Mesothelial cell of epicardium (in vitro differentiated cells): ENCODE data around the gene LRRK1. TPM values are rescaled to one million over a fixed set of nuclear protein-coding genes. Genes with fewer than 3 reads are reported as not detected.

Experiments used
- DNase-seq, 2 experiments: peaks; one replicate each; pipeline ENCODE4 v3.0.0; 2021; ENCODE audit warnings: low spot score in 2 of 2; ENCODE audit not compliant: unreplicated experiment in 2 of 2
- H3K27ac Mint-ChIP-seq: 2 replicates; pipeline ENCODE4 v1.8.0; 2021; ENCODE audit warnings: mixed read lengths
- H3K27me3 Mint-ChIP-seq: 2 replicates; pipeline ENCODE4 v1.8.0; 2021; ENCODE audit warnings: low read depth, mixed read lengths
- H3K36me3 Mint-ChIP-seq: 2 replicates; pipeline ENCODE4 v1.8.0; 2021; ENCODE audit warnings: mixed read lengths
- H3K4me1 Mint-ChIP-seq: 2 replicates; pipeline ENCODE4 v1.8.0; 2021; ENCODE audit warnings: mixed read lengths
- H3K4me3 Mint-ChIP-seq: 2 replicates; pipeline ENCODE4 v1.8.0; 2021; ENCODE audit warnings: mild to moderate bottlenecking, moderate library complexity, mixed read lengths
- H3K9me3 Mint-ChIP-seq: 2 replicates; pipeline ENCODE4 v1.8.0; 2021; ENCODE audit warnings: mixed read lengths
- CTCF ChIP-seq: fragments of 200-600 bp; sonication (generic); IDR thresholded peaks from one replicate; pipeline ENCODE4 v1.5.0; 2021; ENCODE audit warnings: antibody characterized with exemption; ENCODE audit not compliant: unreplicated experiment
- total RNA-seq: library from RNA; stranded (reverse); gene quantifications from 3 replicates; pipeline ENCODE4 v1.2.1, GENCODE V29; 2021

The LRRK1 gene
- total RNA-seq, 1 donor from 2014 or later, result 2.3 TPM

- Mint-ChIP-seq H3K27me3 (peaks cover 8% of the 10 kb centered on the region), H3K9me3 (peaks cover 16% of the 10 kb centered on the region), H3K4me1 (peaks cover 30% of the 10 kb centered on the region), H3K36me3 (no peaks in the 10 kb centered on the region), H3K4me3 (peak overlapping the region; percentile 86), H3K27ac (peak overlapping the region; percentile 82)
- peak; percentile 72 to 95 for DNase-seq
- peak; percentile 98 for TF ChIP-seq CTCF
Measured at GRCh38 chr15:101008158-101009139, 89.3 kb downstream of the LRRK1 start.

- no peak for DNase-seq
- H3K4me3 Mint-ChIP-seq, result peak overlapping the region; percentile 86
- no peak overlapping the region for H3K27ac Mint-ChIP-seq
- H3K4me1 Mint-ChIP-seq, result peaks cover 36% of the 10 kb centered on the region
- peaks cover 13% of the 10 kb centered on the region for H3K9me3 Mint-ChIP-seq
- H3K36me3 Mint-ChIP-seq, result no peaks in the 10 kb centered on the region
- peaks cover 8% of the 10 kb centered on the region for H3K27me3 Mint-ChIP-seq
- TF ChIP-seq CTCF, result no peak
Measured at GRCh38 chr15:101009176-101009575, 90.0 kb downstream of the LRRK1 start.

- DNase-seq, result no peak
- TF ChIP-seq CTCF, result no peak
- Mint-ChIP-seq H3K4me3 (no peak overlapping the region), H3K9me3 (peaks cover 3% of the 10 kb centered on the region), H3K36me3 (no peaks in the 10 kb centered on the region), H3K27ac (no peak overlapping the region), H3K27me3 (peaks cover 8% of the 10 kb centered on the region), H3K4me1 (peaks cover 46% of the 10 kb centered on the region)
Measured at GRCh38 chr15:101010781-101011180, 91.6 kb downstream of the LRRK1 start.

GRCh38 chr15:101012326-101013200, 93.4 kb downstream of the LRRK1 start:
- DNase-seq, result no peak
- Mint-ChIP-seq H3K4me1 (peaks cover 40% of the 10 kb centered on the region), H3K27ac (no peak overlapping the region), H3K36me3 (no peaks in the 10 kb centered on the region), H3K4me3 (no peak overlapping the region), H3K9me3 (no peaks in the 10 kb centered on the region), H3K27me3 (peaks cover 6% of the 10 kb centered on the region)
- no peak for TF ChIP-seq CTCF

- peaks cover 36% of the 10 kb centered on the region for H3K4me1 Mint-ChIP-seq
- no peak overlapping the region for H3K4me3 Mint-ChIP-seq
- TF ChIP-seq CTCF, result no peak
- H3K27me3 Mint-ChIP-seq, result peaks cover 3% of the 10 kb centered on the region
- DNase-seq, result no peak
- H3K9me3 Mint-ChIP-seq, result no peaks in the 10 kb centered on the region
- H3K36me3 Mint-ChIP-seq, result no peaks in the 10 kb centered on the region
- H3K27ac Mint-ChIP-seq, result no peak overlapping the region
Measured at GRCh38 chr15:101013201-101013550, 94.0 kb downstream of the LRRK1 start.
